H9 (cell line): ENCODE results near the gene MAD1L1. TPM values are rescaled to one million over a fixed set of nuclear protein-coding genes. Genes with fewer than 3 reads are reported as not detected.

Experiments
- DNase-seq: peaks from one replicate; pipeline ENCODE4 v3.0.0-alpha.2; 2017
- H2AFZ ChIP-seq: one replicate; pipeline ENCODE4 v1.6.1; 2013; ENCODE audit warnings: mild to moderate bottlenecking, low read length, control low read depth, moderate library complexity
- H2AK5ac ChIP-seq: 2 replicates; pipeline ENCODE4 v1.6.1; 2013; ENCODE audit warnings: low read length, control low read depth, mixed read lengths; ENCODE audit not compliant: insufficient read length
- H2BK120ac ChIP-seq: one replicate; pipeline ENCODE4 v1.6.1; 2013; ENCODE audit warnings: low read depth, mild to moderate bottlenecking, low read length, control low read depth, inconsistent platforms; ENCODE audit not compliant: poor library complexity, severe bottlenecking
- H2BK12ac ChIP-seq: 2 replicates; pipeline ENCODE4 v1.6.1; 2013; ENCODE audit warnings: low read length, control low read depth, mixed read lengths, low read depth; ENCODE audit not compliant: insufficient read length
- H2BK15ac ChIP-seq: 2 replicates; pipeline ENCODE4 v1.6.1; 2013; ENCODE audit warnings: low read depth, low read length, control low read depth
- H2BK20ac ChIP-seq: one replicate; pipeline ENCODE4 v1.6.1; 2013; ENCODE audit warnings: low read depth, mild to moderate bottlenecking, low read length, control low read depth, inconsistent platforms; ENCODE audit not compliant: poor library complexity, severe bottlenecking
- H2BK5ac ChIP-seq: 2 replicates; pipeline ENCODE4 v1.6.1; 2013; ENCODE audit warnings: low read length, control low read depth, mixed read lengths; ENCODE audit not compliant: insufficient read length
- H3K14ac ChIP-seq: 2 replicates; pipeline ENCODE4 v1.6.1; 2013; ENCODE audit warnings: low read length, control low read depth; ENCODE audit not compliant: insufficient read depth
- H3K18ac ChIP-seq: 2 replicates; pipeline ENCODE4 v1.6.1; 2013; ENCODE audit warnings: low read depth, mild to moderate bottlenecking, mixed read lengths, low read length, control low read depth; ENCODE audit not compliant: insufficient read length
- H3K23ac ChIP-seq: 2 replicates; pipeline ENCODE4 v1.6.1; 2013; ENCODE audit warnings: low read length, control low read depth, mixed read lengths, low read depth; ENCODE audit not compliant: insufficient read length
- H3K23me2 ChIP-seq: 2 replicates; pipeline ENCODE4 v1.6.1; 2013; ENCODE audit warnings: low read depth, mild to moderate bottlenecking, mixed read lengths, low read length, control low read depth; ENCODE audit not compliant: insufficient read length, poor library complexity, severe bottlenecking
- H3K27ac ChIP-seq: 2 replicates; pipeline ENCODE4 v1.5.1; 2013; ENCODE audit warnings: low read length, control low read depth, mixed read lengths, low read depth; ENCODE audit not compliant: insufficient read length
- H3K27me3 ChIP-seq: 2 replicates; pipeline ENCODE4 v1.6.1; 2013; ENCODE audit warnings: low read length, control low read depth, inconsistent platforms; ENCODE audit not compliant: insufficient read depth
- H3K4ac ChIP-seq: 2 replicates; pipeline ENCODE4 v1.6.1; 2013; ENCODE audit warnings: low read depth, mild to moderate bottlenecking, control low read depth, inconsistent platforms, low read length, moderate library complexity
- H3K4me1 ChIP-seq: 2 replicates; pipeline ENCODE4 v1.6.1; 2013; ENCODE audit warnings: low read length, control low read depth, inconsistent platforms; ENCODE audit not compliant: insufficient read depth
- H3K4me2 ChIP-seq: 2 replicates; pipeline ENCODE4 v1.6.1; 2013; ENCODE audit warnings: low read length, control low read depth, mixed read lengths; ENCODE audit not compliant: insufficient read length, insufficient read depth
- H3K56ac ChIP-seq: 2 replicates; pipeline ENCODE4 v1.6.1; 2013; ENCODE audit warnings: low read depth, mild to moderate bottlenecking, mixed read lengths, low read length, control low read depth; ENCODE audit not compliant: insufficient read length
- H3K79me1 ChIP-seq: 2 replicates; pipeline ENCODE4 v1.6.1; 2013; ENCODE audit warnings: low read depth, mild to moderate bottlenecking, moderate library complexity, low read length, control low read depth, inconsistent platforms; ENCODE audit not compliant: insufficient read depth, poor library complexity, severe bottlenecking
- H3K79me2 ChIP-seq: 2 replicates; pipeline ENCODE4 v1.6.1; 2013; ENCODE audit warnings: low read length, control low read depth, inconsistent platforms; ENCODE audit not compliant: insufficient read depth
- H3K9ac ChIP-seq: 2 replicates; pipeline ENCODE4 v1.6.1; 2013; ENCODE audit warnings: low read length, control low read depth, mixed read lengths; ENCODE audit not compliant: insufficient read length; ENCODE audit errors: extremely low read depth
- H3K9me3 ChIP-seq: one replicate; pipeline ENCODE4 v1.6.1; 2013; ENCODE audit warnings: low read depth, low read length, inconsistent platforms; ENCODE audit not compliant: control insufficient read depth
- H3T11ph ChIP-seq: one replicate; pipeline ENCODE4 v1.6.1; 2013; ENCODE audit warnings: mild to moderate bottlenecking, low read length, control low read depth, inconsistent platforms
- H4K20me1 ChIP-seq: one replicate; pipeline ENCODE4 v1.6.1; 2013; ENCODE audit not compliant: control insufficient read depth, insufficient read length, insufficient read depth
- H4K5ac ChIP-seq: 2 replicates; pipeline ENCODE4 v1.6.1; 2013; ENCODE audit warnings: low read depth, mild to moderate bottlenecking, mixed read lengths, low read length, control low read depth; ENCODE audit not compliant: insufficient read length
- H4K8ac ChIP-seq: replicated peaks from 2 replicates; pipeline ENCODE4 v1.6.1; 2013; ENCODE audit warnings: low read length, control low read depth, mixed read lengths, low read depth; ENCODE audit not compliant: insufficient read length
- H4K91ac ChIP-seq: 2 replicates; pipeline ENCODE4 v1.6.1; 2013; ENCODE audit warnings: low read depth, mild to moderate bottlenecking, moderate library complexity, mixed read lengths, low read length, control low read depth; ENCODE audit not compliant: insufficient read length
- H3K27ac Mint-ChIP-seq, 3 experiments: 2 replicates in 2 of 3; 3 replicates in 1 of 3; pipeline ENCODE4 v1.8.0; 2020 to 2021; ENCODE audit warnings: mixed read lengths in 3 of 3, mild to moderate bottlenecking in 1 of 3, moderate library complexity in 1 of 3
- H3K27me3 Mint-ChIP-seq: 2 replicates; pipeline ENCODE4 v1.8.0; 2021; ENCODE audit warnings: low read depth, mild to moderate bottlenecking, moderate library complexity, mixed read lengths
- H3K36me3 Mint-ChIP-seq, 3 experiments: 2 replicates in 2 of 3; 3 replicates in 1 of 3; pipeline ENCODE4 v1.8.0; 2020 to 2021; ENCODE audit warnings: low read depth in 3 of 3, mixed read lengths in 3 of 3; ENCODE audit not compliant: insufficient read depth in 1 of 3
- H3K4me1 Mint-ChIP-seq, 2 experiments: 2 replicates each; pipeline ENCODE4 v1.8.0; 2020; ENCODE audit warnings: mixed read lengths in 2 of 2
- H3K4me3 Mint-ChIP-seq, 2 experiments: 2 replicates in 1 of 2; 3 replicates in 1 of 2; pipeline ENCODE4 v1.8.0; 2020 to 2021; ENCODE audit warnings: mild to moderate bottlenecking in 2 of 2, mixed read lengths in 2 of 2, moderate library complexity in 1 of 2
- H3K9me3 Mint-ChIP-seq, 2 experiments: 2 replicates in 1 of 2; 3 replicates in 1 of 2; pipeline ENCODE4 v1.8.0; 2020; ENCODE audit warnings: mild to moderate bottlenecking in 2 of 2, mixed read lengths in 2 of 2, moderate library complexity in 1 of 2
- CTCF ChIP-seq: fragments of 200-600 bp; sonication (generic); conservative IDR thresholded peaks from 3 replicates; pipeline ENCODE4 v1.8.0; 2021; ENCODE audit warnings: antibody characterized with exemption, mild to moderate bottlenecking
- WGBS: extraction: QIAGEN DNeasy Blood & Tissue Kit; methylation state at CpG from one replicate; pipeline ENCODE4 v1.1.7; 2013; ENCODE audit warnings: missing lambda C conversion rate, low lambda C conversion rate, mixed read lengths; ENCODE audit not compliant: insufficient read length; ENCODE audit errors: extremely low coverage; 5-methylcytosine and 5-hydroxymethylcytosine counted together
- total RNA-seq: library from RNA; stranded (reverse); gene quantifications from 2 replicates; pipeline ENCODE4 v1.2.1, GENCODE V29; 2021

MAD1L1 gene
- total RNA-seq, 1 experiment from 2014 or later, result 39.0 TPM

GRCh38 chr7:2008936-2009540 lies 223.7 kb downstream of the MAD1L1 start:
- Histone ChIP-seq H2AK5ac (no peak overlapping the region), H2BK15ac (no peak overlapping the region), H2BK120ac (no peak overlapping the region), H3K23me2 (no peaks in the 10 kb centered on the region), H4K5ac (no peak overlapping the region), H2BK12ac (no peak overlapping the region), H3K56ac (no peak overlapping the region), H3T11ph (no peak overlapping the region), H3K79me1 (no peaks in the 10 kb centered on the region), H4K91ac (no peak overlapping the region), H4K8ac (no peak overlapping the region), H2BK20ac (no peak overlapping the region), H3K79me2 (no peaks in the 10 kb centered on the region), H3K4ac (no peak overlapping the region), H3K9me3 (no peaks in the 10 kb centered on the region), H3K27ac (no peak overlapping the region), H3K27me3 (no peaks in the 10 kb centered on the region), H2AFZ (no peak overlapping the region), H3K14ac (no peak overlapping the region; the same call in 1 of the 2 replicates), H4K20me1 (no peaks in the 10 kb centered on the region), H3K18ac (no peak overlapping the region), H3K4me1 (no peaks in the 10 kb centered on the region), H2BK5ac (no peak overlapping the region), H3K9ac (no peak overlapping the region), H3K4me2 (no peak overlapping the region), H3K23ac (no peak overlapping the region)
- H3K36me3 Mint-ChIP-seq, result peaks cover 7 to 12% (median 9%) of the 10 kb centered on the region in 3 experiments; a peak in 4 of 7 replicates
- no CpG with 5 or more reads among the region's 25 CpGs for WGBS
- TF ChIP-seq CTCF, result no peak
- DNase-seq, result no peak
- H3K4me1 Mint-ChIP-seq, result no peaks in the 10 kb centered on the region
- no peak overlapping the region for H3K4me3 Mint-ChIP-seq
- H3K27ac Mint-ChIP-seq, result no peak overlapping the region; a peak in 1 of 7 replicates
- H3K27me3 Mint-ChIP-seq, result no peaks in the 10 kb centered on the region; the same call in 1 of the 2 replicates
- 0 out of 5 replicates have a peak, but pooled peaks cover 0 to 4% of the 10 kb centered on the region in 2 experiments for H3K9me3 Mint-ChIP-seq
